Epithelial cell of proximal tubule (primary cell): ENCODE measurements around the gene PDZD2. TPM values are rescaled to one million over a fixed set of nuclear protein-coding genes. Genes with fewer than 3 reads are reported as not detected.

Experiments
- DNase-seq: peaks from one replicate; pipeline ENCODE4 v3.0.0-alpha.2; 2011; ENCODE audit warnings: low read depth
- H3K4me3 ChIP-seq: 2 replicates; pipeline ENCODE4 v1.5.1; 2011; ENCODE audit warnings: low read depth, mild to moderate bottlenecking, low read length
- CTCF ChIP-seq: conservative IDR thresholded peaks from 2 replicates; pipeline ENCODE4 v1.5.1; 2012; ENCODE audit warnings: low read depth, mild to moderate bottlenecking, low read length
- total RNA-seq: library from RNA; depleted of rRNA; stranded (reverse); fragments of >200 nt; gene quantifications from 2 replicates; pipeline ENCODE4 v1.2.3, GENCODE V29; 2015

Gene PDZD2
- total RNA-seq, 1 donor from 2014 or later = 8.4 TPM

- no peak for TF ChIP-seq CTCF
- no peak overlapping the region for H3K4me3 ChIP-seq
- DNase-seq = no peak
Measured at GRCh38 chr5:31605920-31606319, 33.0 kb upstream of the PDZD2 start.

- no peak for TF ChIP-seq CTCF
- no peak for DNase-seq
- no peak overlapping the region for H3K4me3 ChIP-seq
Measured at GRCh38 chr5:31607546-31607945, 31.4 kb upstream of the PDZD2 start.

GRCh38 chr5:31611002-31611401 lies 27.9 kb upstream of the PDZD2 start:
- H3K4me3 ChIP-seq = no peak overlapping the region
- TF ChIP-seq CTCF = no peak
- no peak for DNase-seq

- no peak for TF ChIP-seq CTCF
- H3K4me3 ChIP-seq = no peak overlapping the region
- no peak for DNase-seq
Measured at GRCh38 chr5:31613651-31614050, 25.3 kb upstream of the PDZD2 start.

- H3K4me3 ChIP-seq = no peak overlapping the region
- no peak for TF ChIP-seq CTCF
- no peak for DNase-seq
Measured at GRCh38 chr5:31614151-31615020, 24.5 kb upstream of the PDZD2 start.

GRCh38 chr5:31617867-31618266 lies 21.1 kb upstream of the PDZD2 start:
- no peak for DNase-seq
- no peak for TF ChIP-seq CTCF

GRCh38 chr5:31620026-31620425 lies 18.9 kb upstream of the PDZD2 start:
- TF ChIP-seq CTCF = no peak
- no peak for DNase-seq
- no peak overlapping the region for H3K4me3 ChIP-seq

More at GRCh38 chr5:31617867-31618266, 21.1 kb upstream of the PDZD2 start:
- H3K4me3 ChIP-seq = no peak overlapping the region
